IMR-90 (cell line): ENCODE results near the gene TCERG1L. TPM values are rescaled to one million over a fixed set of nuclear protein-coding genes. Genes with fewer than 3 reads are reported as not detected.

Experiments
- ATAC-seq: fragments of 200-7000 bp; cut with Tn5 transposase; 2 replicates; pipeline ENCODE4 v1.9.1; 2020; ENCODE audit warnings: low read depth, mild to moderate bottlenecking, moderate library complexity
- BruUV-seq: library from RNA; stranded (reverse); fragments of 400-500 nt; replicated peaks from 2 replicates; lab custom pipeline; 2021; lab: Mats Ljungman, UMichigan
- CTCF ChIA-PET: fragments of 300-600 bp; formaldehyde crosslinking; extraction: SDS; loops from one replicate; lab custom pipeline; 2021; ENCODE audit warnings: antibody characterized with exemption; lab: Yijun Ruan, JAX
- POLR2A ChIA-PET: fragments of 300-600 bp; sonication (Branson Sonifier 250); formaldehyde crosslinking; loops from one replicate; lab custom pipeline; 2022; ENCODE audit warnings: antibody characterized with exemption; ENCODE audit not compliant: unreplicated experiment; lab: Charles Lee
- DNase-seq: peaks from one replicate; pipeline ENCODE4 v3.0.0; 2013
- H2AFZ ChIP-seq: replicated peaks from 2 replicates; pipeline ENCODE3; 2013; ENCODE audit warnings: low read length, mild to moderate bottlenecking; ENCODE audit not compliant: poor library complexity
- H2AK5ac ChIP-seq: 2 replicates; pipeline ENCODE4 v1.6.1; 2013; ENCODE audit warnings: low read depth, low read length, inconsistent platforms
- H2AK9ac ChIP-seq: replicated peaks from 2 replicates; pipeline ENCODE3; 2013; ENCODE audit warnings: mild to moderate bottlenecking, low read depth, low read length, moderate library complexity; ENCODE audit not compliant: poor library complexity
- H2BK120ac ChIP-seq: 2 replicates; pipeline ENCODE4 v1.6.1; 2013; ENCODE audit warnings: low read depth, low read length, inconsistent platforms
- H2BK15ac ChIP-seq: 3 replicates; pipeline ENCODE4 v1.6.1; 2013; ENCODE audit warnings: low read depth, low read length, inconsistent platforms
- H2BK20ac ChIP-seq: 2 replicates; pipeline ENCODE4 v1.6.1; 2013; ENCODE audit warnings: low read depth, mild to moderate bottlenecking, inconsistent platforms, low read length, moderate library complexity
- H2BK5ac ChIP-seq: 2 replicates; pipeline ENCODE4 v1.6.1; 2013; ENCODE audit warnings: mild to moderate bottlenecking, low read depth, low read length, inconsistent platforms; ENCODE audit not compliant: poor library complexity, severe bottlenecking
- H3K14ac ChIP-seq: replicated peaks from 2 replicates; pipeline ENCODE4 v1.6.1; 2013; ENCODE audit warnings: low read depth, low read length, inconsistent platforms
- H3K18ac ChIP-seq: 2 replicates; pipeline ENCODE4 v1.6.1; 2013; ENCODE audit warnings: low read depth, low read length, control low read depth
- H3K23ac ChIP-seq: 2 replicates; pipeline ENCODE4 v1.6.1; 2013; ENCODE audit warnings: low read depth, low read length, inconsistent platforms
- H3K27ac ChIP-seq: 2 replicates; pipeline ENCODE4 v1.5.1; 2013; ENCODE audit warnings: mild to moderate bottlenecking, control low read depth, low read length; ENCODE audit not compliant: insufficient read depth
- H3K27me3 ChIP-seq: 2 replicates; pipeline ENCODE4 v1.6.1; 2013; ENCODE audit warnings: low read length; ENCODE audit not compliant: control insufficient read depth, insufficient read depth
- H3K36me3 ChIP-seq: 2 replicates; pipeline ENCODE4 v1.6.1; 2013; ENCODE audit warnings: low read length, mixed read lengths; ENCODE audit not compliant: control insufficient read depth, insufficient read depth
- H3K4ac ChIP-seq: 2 replicates; pipeline ENCODE4 v1.6.1; 2013; ENCODE audit warnings: low read depth, low read length, inconsistent platforms
- H3K4me1 ChIP-seq: 2 replicates; pipeline ENCODE4 v1.6.1; 2013; ENCODE audit warnings: low read length, mixed read lengths; ENCODE audit not compliant: control insufficient read depth, insufficient read depth
- H3K4me2 ChIP-seq: 2 replicates; pipeline ENCODE4 v1.6.1; 2013; ENCODE audit warnings: low read depth, mild to moderate bottlenecking, control low read depth, low read length, moderate library complexity
- H3K4me3 ChIP-seq: 2 replicates; pipeline ENCODE4 v1.5.1; 2013; ENCODE audit warnings: low read depth, mild to moderate bottlenecking, control low read depth, low read length, moderate library complexity; ENCODE audit not compliant: insufficient read depth
- H3K56ac ChIP-seq: 2 replicates; pipeline ENCODE4 v1.6.1; 2013; ENCODE audit warnings: low read length, inconsistent platforms; ENCODE audit not compliant: insufficient read depth; ENCODE audit errors: extremely low read depth
- H3K79me1 ChIP-seq, 2 experiments: 2 replicates each; pipeline ENCODE4 v1.6.1; 2013; ENCODE audit warnings: low read length in 2 of 2, inconsistent platforms in 1 of 2, low read depth in 1 of 2
- H3K9ac ChIP-seq: 2 replicates; pipeline ENCODE4 v1.6.1; 2013; ENCODE audit warnings: low read depth, low read length, control low read depth
- H3K9me1 ChIP-seq: 2 replicates; pipeline ENCODE4 v1.6.1; 2013; ENCODE audit warnings: low read length, inconsistent platforms; ENCODE audit not compliant: insufficient read depth
- H3K9me3 ChIP-seq: 2 replicates; pipeline ENCODE4 v1.6.1; 2013; ENCODE audit warnings: low read length; ENCODE audit not compliant: control insufficient read depth, insufficient read depth
- H4K20me1 ChIP-seq: 2 replicates; pipeline ENCODE4 v1.6.1; 2013; ENCODE audit warnings: low read length, inconsistent platforms; ENCODE audit not compliant: insufficient read depth
- H4K5ac ChIP-seq: 2 replicates; pipeline ENCODE4 v1.6.1; 2013; ENCODE audit warnings: mild to moderate bottlenecking, low read depth, low read length, control low read depth
- H4K8ac ChIP-seq, 2 experiments: 2 replicates each; pipeline ENCODE4 v1.6.1; 2013; ENCODE audit warnings: low read depth in 2 of 2, low read length in 2 of 2, control low read depth in 1 of 2, inconsistent platforms in 1 of 2
- H4K91ac ChIP-seq: 2 replicates; pipeline ENCODE4 v1.6.1; 2013; ENCODE audit warnings: low read depth, low read length, inconsistent platforms; ENCODE audit not compliant: insufficient read depth
- CEBPB ChIP-seq: IDR thresholded peaks from 2 replicates; pipeline ENCODE4 v1.6.1; 2012; ENCODE audit warnings: low read depth, low read length, improper control_type of control experiment
- MAFK ChIP-seq: IDR thresholded peaks from 2 replicates; pipeline ENCODE4 v1.6.1; 2012; ENCODE audit warnings: low read depth, low read length, improper control_type of control experiment
- MXI1 ChIP-seq: IDR thresholded peaks from 2 replicates; pipeline ENCODE4 v1.6.1; 2012; ENCODE audit warnings: low read depth, mild to moderate bottlenecking, low read length, moderate library complexity, borderline replicate concordance
- NFE2L2 ChIP-seq: fragments of 150-350 bp; IDR thresholded peaks from 2 replicates; pipeline ENCODE4 v1.6.1; 2016; ENCODE audit warnings: low read depth, mild to moderate bottlenecking, low read length
- RCOR1 ChIP-seq: IDR thresholded peaks from 2 replicates; pipeline ENCODE4 v1.6.1; 2012; ENCODE audit warnings: mild to moderate bottlenecking, low read length, improper control_type of control experiment; ENCODE audit not compliant: insufficient replicate concordance
- RFX5 ChIP-seq: IDR thresholded peaks from 2 replicates; pipeline ENCODE4 v1.8.0; 2012; ENCODE audit warnings: low read depth, mild to moderate bottlenecking, low read length, moderate library complexity
- SMC3 ChIP-seq: fragments of 150-350 bp; IDR thresholded peaks from 2 replicates; pipeline ENCODE4 v1.6.1; 2016; ENCODE audit warnings: low read depth, mild to moderate bottlenecking, antibody characterized with exemption, low read length, moderate library complexity
- WGBS, 2 experiments: methylation state at CpG; one replicate each; pipeline versions ENCODE4 v1.1.5 to v1.1.7; 2013; ENCODE audit warnings: missing lambda C conversion rate in 2 of 2; ENCODE audit not compliant: insufficient read length in 1 of 2; ENCODE audit errors: extremely low coverage in 2 of 2; 5-methylcytosine and 5-hydroxymethylcytosine counted together
- dilution Hi-C: fragments of 300-500 bp; cut with HindIII; formaldehyde crosslinking; loops from one replicate; pipeline ENCODE4 v1.14.3; 2018; ENCODE audit warnings: low sequenced_read_pairs; ENCODE audit not compliant: unreplicated experiment
- in situ Hi-C: fragments of 300-500 bp; cut with MboI; formaldehyde crosslinking; loops from 3 replicates; pipeline ENCODE4 v1.14.3; 2019; ENCODE audit warnings: low sequenced_read_pairs, inconsistent platforms, mixed read lengths
- intact Hi-C: fragments of 100-400 bp; cut with micrococcal nuclease; formaldehyde crosslinking; loops from 2 replicates; pipeline ENCODE4 v1.10.0; 2022
- polyA plus RNA-seq, 3 experiments: library from polyadenylated mRNA; depleted of rRNA; stranded (reverse); fragments of >200 nt; gene quantifications; 2 replicates each; pipeline ENCODE4 v1.2.3, GENCODE V29; 2012; ENCODE audit warnings: low replicate concordance in 1 of 3
- total RNA-seq: library from RNA; depleted of rRNA; stranded (reverse); fragments of >200 nt; gene quantifications from 2 replicates; pipeline ENCODE4 v1.2.3, GENCODE V29; 2012

TCERG1L gene
- total and polyA plus RNA-seq, 2 of the 4 experiments (the other 2 are of a cell fraction): not detected

- H3K4me2 ChIP-seq: no peak overlapping the region
- no peak overlapping the region for H4K8ac ChIP-seq
- H3K79me1 ChIP-seq: no peaks in the 10 kb centered on the region
- H2BK120ac ChIP-seq: no peak overlapping the region
- no CpG with 5 or more reads among the region's 10 CpGs for WGBS, 2 experiments
- H3K27ac ChIP-seq: no peak overlapping the region
- TF ChIP-seq RFX5 (no peak), NFE2L2 (no peak), CEBPB (no peak), RCOR1 (no peak), SMC3 (no peak), MAFK (no peak), MXI1 (no peak)
- CTCF ChIA-PET: no interaction called here
- H3K4ac ChIP-seq: no peak overlapping the region
- peaks cover 66% of the 10 kb centered on the region for H3K9me3 ChIP-seq
- DNase-seq: no peak
- no peak overlapping the region for H3K23ac ChIP-seq
- H3K18ac ChIP-seq: no peak overlapping the region
- no peak overlapping the region for H4K5ac ChIP-seq
- BruUV-seq: no TSS peak
- H4K91ac ChIP-seq: no peak overlapping the region
- H4K20me1 ChIP-seq: no peaks in the 10 kb centered on the region
- no peaks in the 10 kb centered on the region for H3K4me1 ChIP-seq
- H2AK9ac ChIP-seq: no peak overlapping the region
- H3K56ac ChIP-seq: no peak overlapping the region
- intact Hi-C loops (no loop called here), in situ Hi-C loops (no loop called here), dilution Hi-C loops (no loop called here)
- ATAC-seq: no peak
- POLR2A ChIA-PET: no interaction called here
- no peaks in the 10 kb centered on the region for H3K27me3 ChIP-seq
- H3K9me1 ChIP-seq: no peaks in the 10 kb centered on the region
- no peak overlapping the region for H3K14ac ChIP-seq
- H3K4me3 ChIP-seq: no peak overlapping the region
- no peaks in the 10 kb centered on the region for H3K36me3 ChIP-seq
- H3K9ac ChIP-seq: no peak overlapping the region
- no peak overlapping the region for H2BK20ac ChIP-seq
- no peak overlapping the region for H2AFZ ChIP-seq
- H2AK5ac ChIP-seq: no peak overlapping the region
- no peak overlapping the region for H2BK15ac ChIP-seq
- H2BK5ac ChIP-seq: no peak overlapping the region
Observed at GRCh38 chr10:131179361-131179760, 132.2 kb downstream of the TCERG1L start.
